Adipocyte (in vitro differentiated cells): Measurements from ENCODE around the gene PCDHA13.
"Not testable (repeated sequence)": the region's sequence is repeated elsewhere in the genome, so short reads cannot be mapped to it uniquely, and the experiment has no call there.

Source experiments
- DNase-seq: peaks from one replicate; pipeline ENCODE4 v3.0.0-alpha.2; 2015; ENCODE audit warnings: low read depth
- H3K27me3 ChIP-seq: replicated peaks from 2 replicates; pipeline ENCODE4 v1.7.0; 2013; ENCODE audit warnings: mild to moderate bottlenecking, low read length, moderate library complexity; ENCODE audit not compliant: control insufficient read depth, insufficient read depth
- H3K36me3 ChIP-seq: 2 replicates; pipeline ENCODE4 v1.7.0; 2013; ENCODE audit warnings: low read length, mild to moderate bottlenecking, moderate library complexity; ENCODE audit not compliant: control insufficient read depth, insufficient read depth, severe bottlenecking
- H3K4me1 ChIP-seq: 2 replicates; pipeline ENCODE4 v1.7.0; 2013; ENCODE audit warnings: mild to moderate bottlenecking, low read length, moderate library complexity; ENCODE audit not compliant: control insufficient read depth, insufficient read depth
- H3K4me3 ChIP-seq: 2 replicates; pipeline ENCODE4 v1.7.0; 2013; ENCODE audit warnings: mild to moderate bottlenecking, low read length, moderate library complexity
- H3K9ac ChIP-seq: 2 replicates; pipeline ENCODE4 v1.7.0; 2013; ENCODE audit warnings: mild to moderate bottlenecking, low read length, moderate library complexity
- H3K9me3 ChIP-seq: 2 replicates; pipeline ENCODE4 v1.7.0; 2013; ENCODE audit warnings: mild to moderate bottlenecking, low read length, moderate library complexity; ENCODE audit not compliant: control insufficient read depth

Gene PCDHA13

GRCh38 chr5:140849831-140850634 lies 31.9 kb upstream of the PCDHA13 start:
- H3K9me3 ChIP-seq, H3K27me3 ChIP-seq, DNase-seq, H3K36me3 ChIP-seq, H3K9ac ChIP-seq, H3K4me1 ChIP-seq, H3K4me3 ChIP-seq: not testable (repeated sequence)

GRCh38 chr5:140855772-140856674 lies 25.9 kb upstream of the PCDHA13 start, which contains the start of gene PCDHA10:
TSS of gene PCDHA10 (plus strand) at chr5:140855897. CDS start at chr5:140856049, 152 bp downstream.
- no peak for DNase-seq
- Histone ChIP-seq H3K4me1 (no peaks in the 10 kb centered on the region), H3K9me3 (peaks cover 3% of the 10 kb centered on the region), H3K36me3 (no peaks in the 10 kb centered on the region), H3K4me3 (no peak within 1 kb of the TSS), H3K9ac (no peak within 1 kb of the TSS), H3K27me3 (no peaks in the 10 kb centered on the region)

GRCh38 chr5:140857177-140857986 lies 24.5 kb upstream of the PCDHA13 start:
- H3K36me3 ChIP-seq, result no peaks in the 10 kb centered on the region
- no peak for DNase-seq
- no peak overlapping the region for H3K4me3 ChIP-seq
- H3K9ac ChIP-seq, result no peak overlapping the region
- no peaks in the 10 kb centered on the region for H3K4me1 ChIP-seq
- no peaks in the 10 kb centered on the region for H3K27me3 ChIP-seq
- H3K9me3 ChIP-seq, result peaks cover 15% of the 10 kb centered on the region

GRCh38 chr5:140857987-140858240 lies 24.0 kb upstream of the PCDHA13 start:
- H3K9ac ChIP-seq, result no peak overlapping the region
- H3K4me1 ChIP-seq, result no peaks in the 10 kb centered on the region
- peaks cover 19% of the 10 kb centered on the region for H3K9me3 ChIP-seq
- H3K36me3 ChIP-seq, result no peaks in the 10 kb centered on the region
- no peaks in the 10 kb centered on the region for H3K27me3 ChIP-seq
- no peak for DNase-seq
- H3K4me3 ChIP-seq, result no peak overlapping the region

GRCh38 chr5:140862441-140863295 lies 19.3 kb upstream of the PCDHA13 start:
- no peaks in the 10 kb centered on the region for H3K4me1 ChIP-seq
- DNase-seq, result no peak
- H3K4me3 ChIP-seq, result no peak overlapping the region
- no peak overlapping the region for H3K9ac ChIP-seq
- H3K36me3 ChIP-seq, result no peaks in the 10 kb centered on the region
- H3K9me3 ChIP-seq, result peaks cover 29% of the 10 kb centered on the region
- no peaks in the 10 kb centered on the region for H3K27me3 ChIP-seq

- DNase-seq, result peak; percentile 8
- H3K9ac ChIP-seq, result no peak within 1 kb of the TSS
- peaks cover 30% of the 10 kb centered on the region for H3K9me3 ChIP-seq
- no peaks in the 10 kb centered on the region for H3K27me3 ChIP-seq
- no peak within 1 kb of the TSS for H3K4me3 ChIP-seq
- no peaks in the 10 kb centered on the region for H3K36me3 ChIP-seq
- H3K4me1 ChIP-seq, result no peaks in the 10 kb centered on the region
These were observed 13.0 kb upstream of the PCDHA13 start, which contains the start of gene PCDHA11 for GRCh38 chr5:140868721-140869554. TSS of gene PCDHA11 (plus strand) at chr5:140868957. CDS start at chr5:140869104, 147 bp downstream.

GRCh38 chr5:140869555-140869886 lies 12.4 kb upstream of the PCDHA13 start:
- no peaks in the 10 kb centered on the region for H3K36me3 ChIP-seq

GRCh38 chr5:140870221-140871201 lies 11.4 kb upstream of the PCDHA13 start:
- Histone ChIP-seq H3K9ac (no peak overlapping the region), H3K36me3 (no peaks in the 10 kb centered on the region), H3K9me3 (peaks cover 22% of the 10 kb centered on the region), H3K4me1 (no peaks in the 10 kb centered on the region), H3K4me3 (no peak overlapping the region), H3K27me3 (no peaks in the 10 kb centered on the region)
- DNase-seq, result no peak

More at GRCh38 chr5:140869555-140869886, 12.4 kb upstream of the PCDHA13 start:
- DNase-seq, result no peak
- H3K4me3 ChIP-seq, result no peak overlapping the region
- H3K27me3 ChIP-seq, result no peaks in the 10 kb centered on the region
- no peak overlapping the region for H3K9ac ChIP-seq
- peaks cover 24% of the 10 kb centered on the region for H3K9me3 ChIP-seq
- no peaks in the 10 kb centered on the region for H3K4me1 ChIP-seq
